SK-N-MC (cell line): Measurements from ENCODE around the gene FER.

Experiments used
- EZH2 ChIP-seq: fragments of 200-600 bp; sonication (generic); IDR thresholded peaks from one replicate; pipeline ENCODE4 v1.6.1; 2017; ENCODE audit warnings: antibody characterized with exemption
- POLR2AphosphoS5 ChIP-seq: IDR thresholded peaks from 2 replicates; pipeline ENCODE4 v1.6.1; 2012; ENCODE audit warnings: mild to moderate bottlenecking, low read depth, low read length, borderline replicate concordance

- no peak for TF ChIP-seq POLR2AphosphoS5
- TF ChIP-seq EZH2: no peak
Measured at GRCh38 chr5:108947164-108947563, 199.5 kb downstream of the FER start.
